Stomach smooth muscle (tissue), 2 donors: Measurements from ENCODE around the gene CFAP58.

Experiments used
- H3K27ac ChIP-seq: one replicate; pipeline ENCODE4 v1.7.0; 2013; ENCODE audit warnings: mild to moderate bottlenecking, low read length, inconsistent platforms
- H3K27me3 ChIP-seq, 2 donors: one replicate each; pipeline ENCODE4 v1.7.0; 2013; ENCODE audit warnings: low read length in 2 of 2; ENCODE audit not compliant: insufficient read depth in 2 of 2, control insufficient read depth in 1 of 2
- H3K36me3 ChIP-seq, 2 donors: one replicate each; pipeline ENCODE4 v1.7.0; 2013; ENCODE audit warnings: low read length in 2 of 2; ENCODE audit not compliant: control insufficient read depth in 2 of 2, insufficient read depth in 2 of 2
- H3K4me1 ChIP-seq: one replicate; pipeline ENCODE4 v1.7.0; 2013; ENCODE audit warnings: low read length; ENCODE audit not compliant: control insufficient read depth, insufficient read depth
- H3K4me3 ChIP-seq, 2 donors: one replicate each; pipeline ENCODE4 v1.7.0; 2013; ENCODE audit warnings: low read length in 2 of 2
- H3K9ac ChIP-seq, 2 donors: one replicate each; pipeline ENCODE4 v1.7.0; 2013; ENCODE audit warnings: low read length in 2 of 2, mild to moderate bottlenecking in 1 of 2
- H3K9me3 ChIP-seq, 2 donors: one replicate each; pipeline ENCODE4 v1.7.0; 2013; ENCODE audit warnings: low read length in 2 of 2; ENCODE audit not compliant: control insufficient read depth in 2 of 2
- donor health status: healthy.
- donor health status: Pancreatic carcinoma.

The CFAP58 gene

GRCh38 chr10:104347295-104348045, 6.2 kb upstream of the CFAP58 start:
- Histone ChIP-seq H3K36me3 (no peaks in the 10 kb centered on the region), H3K9ac (no peak overlapping the region), H3K9me3 (no peaks in the 10 kb centered on the region), H3K4me1 (peaks cover 8% of the 10 kb centered on the region), H3K4me3 (no peak overlapping the region), H3K27ac (no peak overlapping the region), H3K27me3 (no peaks in the 10 kb centered on the region)

GRCh38 chr10:104348601-104349000, 5.0 kb upstream of the CFAP58 start:
- H3K27me3 ChIP-seq: no peaks in the 10 kb centered on the region
- peaks cover 15% of the 10 kb centered on the region for H3K4me1 ChIP-seq
- H3K4me3 ChIP-seq: no peak overlapping the region
- H3K36me3 ChIP-seq: no peaks in the 10 kb centered on the region
- no peak overlapping the region for H3K9ac ChIP-seq
- no peaks in the 10 kb centered on the region for H3K9me3 ChIP-seq
- H3K27ac ChIP-seq: no peak overlapping the region

- Histone ChIP-seq H3K9ac (peak overlapping the region; percentile 8 to 37), H3K27ac (no peak overlapping the region), H3K4me3 (peak overlapping the region; percentile 31 to 58)
Observed at GRCh38 chr10:104349623-104350126, 4.0 kb upstream of the CFAP58 start.

GRCh38 chr10:104350127-104350635, 3.5 kb upstream of the CFAP58 start:
- no peaks in the 10 kb centered on the region for H3K9me3 ChIP-seq
- no peaks in the 10 kb centered on the region for H3K27me3 ChIP-seq
- H3K9ac ChIP-seq: peak overlapping the region; percentile 8 to 37
- no peak overlapping the region for H3K27ac ChIP-seq
- H3K36me3 ChIP-seq: no peaks in the 10 kb centered on the region
- peak overlapping the region; percentile 31 to 58 for H3K4me3 ChIP-seq
- H3K4me1 ChIP-seq: peaks cover 19% of the 10 kb centered on the region

More at GRCh38 chr10:104349623-104350126, 4.0 kb upstream of the CFAP58 start:
- Histone ChIP-seq H3K9me3 (no peaks in the 10 kb centered on the region), H3K4me1 (peaks cover 19% of the 10 kb centered on the region), H3K27me3 (no peaks in the 10 kb centered on the region), H3K36me3 (no peaks in the 10 kb centered on the region)

GRCh38 chr10:104351061-104351702, 2.5 kb upstream of the CFAP58 start:
- H3K27ac ChIP-seq: no peak overlapping the region
- H3K36me3 ChIP-seq: no peaks in the 10 kb centered on the region
- H3K4me1 ChIP-seq: peaks cover 19% of the 10 kb centered on the region
- H3K27me3 ChIP-seq: no peaks in the 10 kb centered on the region
- H3K4me3 ChIP-seq: no peak overlapping the region
- H3K9me3 ChIP-seq: no peaks in the 10 kb centered on the region
- H3K9ac ChIP-seq: no peak overlapping the region

GRCh38 chr10:104351919-104352318, 1.7 kb upstream of the CFAP58 start:
- Histone ChIP-seq H3K9ac (no peak overlapping the region), H3K4me3 (no peak overlapping the region), H3K27ac (no peak overlapping the region), H3K4me1 (peaks cover 19% of the 10 kb centered on the region), H3K9me3 (no peaks in the 10 kb centered on the region), H3K27me3 (no peaks in the 10 kb centered on the region), H3K36me3 (no peaks in the 10 kb centered on the region)

GRCh38 chr10:104359811-104360210, 6.2 kb downstream of the CFAP58 start:
- no peak overlapping the region for H3K9ac ChIP-seq
- no peaks in the 10 kb centered on the region for H3K27me3 ChIP-seq
- H3K4me3 ChIP-seq: no peak overlapping the region
- peaks cover 0 to 2% of the 10 kb centered on the region in 2 donors for H3K9me3 ChIP-seq
- no peaks in the 10 kb centered on the region for H3K36me3 ChIP-seq
- H3K27ac ChIP-seq: no peak overlapping the region
- no peaks in the 10 kb centered on the region for H3K4me1 ChIP-seq

GRCh38 chr10:104367904-104368303, 14.3 kb downstream of the CFAP58 start:
- no peak overlapping the region for H3K27ac ChIP-seq
- H3K9me3 ChIP-seq: peaks cover 3 to 6% of the 10 kb centered on the region in 2 donors
- no peaks in the 10 kb centered on the region for H3K4me1 ChIP-seq
- H3K36me3 ChIP-seq: no peaks in the 10 kb centered on the region
- H3K27me3 ChIP-seq: no peaks in the 10 kb centered on the region
- H3K9ac ChIP-seq: no peak overlapping the region
- no peak overlapping the region for H3K4me3 ChIP-seq

GRCh38 chr10:104368381-104368780, 14.7 kb downstream of the CFAP58 start:
- no peaks in the 10 kb centered on the region for H3K27me3 ChIP-seq
- H3K36me3 ChIP-seq: no peaks in the 10 kb centered on the region
- H3K27ac ChIP-seq: no peak overlapping the region

GRCh38 chr10:104371753-104372152, 18.1 kb downstream of the CFAP58 start:
- H3K36me3 ChIP-seq: no peaks in the 10 kb centered on the region
- no peaks in the 10 kb centered on the region for H3K4me1 ChIP-seq
- H3K27ac ChIP-seq: no peak overlapping the region
- no peak overlapping the region for H3K9ac ChIP-seq
- no peaks in the 10 kb centered on the region for H3K27me3 ChIP-seq
- H3K9me3 ChIP-seq: peaks cover 2 to 3% of the 10 kb centered on the region in 2 donors
- no peak overlapping the region for H3K4me3 ChIP-seq

More at GRCh38 chr10:104368381-104368780, 14.7 kb downstream of the CFAP58 start:
- H3K4me1 ChIP-seq: no peaks in the 10 kb centered on the region
- H3K9me3 ChIP-seq: peaks cover 3 to 6% of the 10 kb centered on the region in 2 donors
- no peak overlapping the region for H3K4me3 ChIP-seq
- no peak overlapping the region for H3K9ac ChIP-seq
